Lower lobe of right lung (tissue), 2 donors: Measurements from ENCODE around the gene PAFAH1B1. TPM values are rescaled to one million over a fixed set of nuclear protein-coding genes. Genes with fewer than 3 reads are reported as not detected.

Experiments used
- ATAC-seq, 2 donors: fragments of 200-7000 bp; cut with Tn5 transposase; one replicate each; pipeline ENCODE4 v1.9.1; 2020 to 2022; ENCODE audit warnings: mild to moderate bottlenecking in 2 of 2, moderate library complexity in 2 of 2
- DNase-seq: peaks from one replicate; pipeline ENCODE4 v3.0.0-alpha.2; 2020
- H3K27ac ChIP-seq: fragments of 200-600 bp; one replicate; pipeline ENCODE4 v1.8.0; 2022
- H3K27me3 ChIP-seq: fragments of 200-600 bp; one replicate; pipeline ENCODE4 v1.8.0; 2022; ENCODE audit warnings: low read depth
- H3K36me3 ChIP-seq: fragments of 200-600 bp; one replicate; pipeline ENCODE4 v1.8.0; 2022; ENCODE audit warnings: mild to moderate bottlenecking
- H3K4me1 ChIP-seq: fragments of 200-600 bp; one replicate; pipeline ENCODE4 v1.8.0; 2022
- H3K4me3 ChIP-seq: fragments of 200-600 bp; one replicate; pipeline ENCODE4 v1.8.0; 2022; ENCODE audit warnings: mild to moderate bottlenecking
- H3K9me3 ChIP-seq: fragments of 200-600 bp; one replicate; pipeline ENCODE4 v1.8.0; 2022
- CTCF ChIP-seq: fragments of 200-600 bp; IDR thresholded peaks from one replicate; pipeline ENCODE4 v1.8.0; 2022; ENCODE audit warnings: antibody characterized with exemption, mild to moderate bottlenecking
- intact Hi-C: fragments of 100-400 bp; cut with DNase I; formaldehyde crosslinking; loops from one replicate; pipeline ENCODE4 v1.11.0; 2022
- total RNA-seq: library from RNA; stranded (reverse); fragmentation: NEBNext Ultra II Directional; extraction: Animal tissue kit (Norgen Biotek cat#: 25700); gene quantifications from one replicate; pipeline ENCODE4 v1.2.1, GENCODE V29; 2021
- donor health status: DM: no; HTN: yes; CAD: no; lungs with severe emphysema.

The PAFAH1B1 gene
- total RNA-seq, 1 donor from 2014 or later: 129 TPM

- no peak for TF ChIP-seq CTCF
- no peak for ATAC-seq
- intact Hi-C loops: no loop called here
- Histone ChIP-seq H3K36me3 (peaks cover 3% of the 10 kb centered on the region), H3K4me3 (no peak overlapping the region), H3K4me1 (peaks cover 50% of the 10 kb centered on the region), H3K27me3 (no peaks in the 10 kb centered on the region), H3K9me3 (no peaks in the 10 kb centered on the region), H3K27ac (no peak overlapping the region)
- DNase-seq: no peak
These were observed 17.0 kb downstream of the PAFAH1B1 start for GRCh38 chr17:2610195-2611175.

DNA sequence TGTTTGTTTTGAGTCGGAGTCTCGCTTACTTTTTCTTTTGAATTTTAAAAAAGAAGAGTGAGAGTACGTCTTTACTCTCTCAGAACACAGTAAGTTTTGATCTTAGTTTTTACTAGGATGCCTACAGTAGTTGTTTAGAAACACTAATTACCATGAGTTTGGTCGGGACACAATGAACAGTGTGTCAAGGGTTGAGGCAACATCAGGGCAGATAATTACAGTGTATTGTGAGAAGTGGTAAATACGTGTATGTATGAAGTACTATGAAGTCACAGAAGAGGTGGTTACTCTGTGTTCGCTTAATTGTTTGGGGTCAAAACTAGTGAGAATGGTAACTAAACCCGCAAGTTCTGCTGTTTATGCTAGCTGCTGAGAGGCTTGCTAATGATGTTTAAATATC is 18.2 kb downstream of the PAFAH1B1 start:
- no peak overlapping the region for H3K27ac ChIP-seq
- no peak for TF ChIP-seq CTCF
- ATAC-seq (no peak), DNase-seq (no peak)
- H3K27me3 ChIP-seq: no peaks in the 10 kb centered on the region
- H3K36me3 ChIP-seq: peaks cover 7% of the 10 kb centered on the region
- H3K4me1 ChIP-seq: peaks cover 49% of the 10 kb centered on the region
- H3K4me3 ChIP-seq: no peak overlapping the region
- no peaks in the 10 kb centered on the region for H3K9me3 ChIP-seq
- intact Hi-C loops: no loop called here

- peaks cover 12% of the 10 kb centered on the region for H3K36me3 ChIP-seq
- no peak overlapping the region for H3K4me3 ChIP-seq
- TF ChIP-seq CTCF: no peak
- H3K4me1 ChIP-seq: peaks cover 49% of the 10 kb centered on the region
- H3K27ac ChIP-seq: no peak overlapping the region
- DNase-seq: no peak
- H3K27me3 ChIP-seq: no peaks in the 10 kb centered on the region
- no peak for ATAC-seq
- intact Hi-C loops: no loop called here
- no peaks in the 10 kb centered on the region for H3K9me3 ChIP-seq
These were observed 19.2 kb downstream of the PAFAH1B1 start for GRCh38 chr17:2612630-2613029.

DNA sequence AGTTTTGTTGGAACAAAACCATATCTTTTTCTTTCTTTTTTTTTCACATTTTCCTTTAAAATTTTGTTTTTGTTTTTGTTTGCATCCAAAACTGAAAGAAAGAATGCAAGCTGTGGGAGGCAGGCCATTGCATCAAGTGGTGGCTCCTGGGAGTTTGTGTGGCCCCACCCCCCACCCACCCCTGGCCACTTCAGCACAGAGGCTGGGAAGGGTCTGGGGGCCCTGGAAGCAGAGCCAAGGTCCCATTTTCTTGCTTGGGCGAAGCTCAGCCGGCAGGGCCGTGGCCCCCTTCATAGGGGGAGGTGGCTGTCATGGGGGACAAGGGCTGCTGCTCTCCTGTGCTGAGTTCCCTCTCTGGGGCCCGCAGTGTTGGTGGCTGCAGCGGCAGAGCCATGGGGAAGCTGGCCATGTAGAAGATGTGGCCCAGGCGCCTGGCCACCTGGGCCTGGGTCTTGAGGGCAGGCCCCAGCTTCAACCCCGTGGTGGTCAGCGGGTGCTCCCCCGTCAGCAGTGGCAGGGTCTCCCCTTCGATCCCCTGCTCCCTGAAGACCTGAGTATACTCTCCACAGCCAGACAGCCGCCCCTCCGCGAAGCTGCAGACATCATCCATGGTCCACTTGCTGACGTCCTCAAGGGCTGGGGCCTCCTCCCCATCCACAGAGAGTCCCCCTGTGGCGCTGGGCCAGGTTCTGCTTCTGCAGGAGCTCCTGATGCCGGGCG is 19.8 kb downstream of the PAFAH1B1 start:
- ATAC-seq: peak; percentile 25 to 29
- H3K9me3 ChIP-seq: no peaks in the 10 kb centered on the region
- no peaks in the 10 kb centered on the region for H3K27me3 ChIP-seq
- peaks cover 45% of the 10 kb centered on the region for H3K4me1 ChIP-seq
- peaks cover 13% of the 10 kb centered on the region for H3K36me3 ChIP-seq
- intact Hi-C loops: no loop called here
- TF ChIP-seq CTCF: no peak
- H3K4me3 ChIP-seq: no peak overlapping the region
- H3K27ac ChIP-seq: no peak overlapping the region
- DNase-seq: no peak

DNA sequence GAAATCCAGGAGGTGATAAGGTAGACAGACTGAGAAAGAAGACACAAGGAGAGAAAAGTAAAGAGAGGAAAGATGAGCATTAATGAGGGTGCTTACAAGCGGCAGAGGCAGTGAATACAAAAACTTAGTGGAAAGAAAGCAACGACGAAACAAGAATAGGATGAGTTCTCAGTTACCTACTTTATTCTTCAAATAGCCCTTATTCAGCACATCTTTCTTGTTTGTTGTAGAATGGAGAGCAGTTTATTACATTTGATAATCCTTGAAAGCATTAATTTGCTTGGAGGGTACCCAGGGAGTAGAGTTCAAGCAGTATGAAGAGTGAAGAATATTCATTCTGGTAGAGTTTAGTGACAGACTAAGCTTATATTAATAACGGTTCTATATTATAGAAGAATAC is 22.4 kb downstream of the PAFAH1B1 start:
- DNase-seq (no peak), ATAC-seq (no peak)
- intact Hi-C loops: no loop called here
- H3K36me3 ChIP-seq: peaks cover 13% of the 10 kb centered on the region
- no peaks in the 10 kb centered on the region for H3K9me3 ChIP-seq
- no peak overlapping the region for H3K27ac ChIP-seq
- TF ChIP-seq CTCF: no peak
- H3K4me1 ChIP-seq: peaks cover 33% of the 10 kb centered on the region
- no peak overlapping the region for H3K4me3 ChIP-seq
- no peaks in the 10 kb centered on the region for H3K27me3 ChIP-seq
